Astrocyte of the cerebellum (primary cell): ENCODE measurements around the gene ELOB.

Source experiments
- DNase-seq: peaks from one replicate; pipeline ENCODE4 v3.0.0-alpha.2; 2011; ENCODE audit warnings: low read depth
- H3K4me3 ChIP-seq: 2 replicates; pipeline ENCODE4 v1.5.1; 2011; ENCODE audit warnings: mild to moderate bottlenecking, low read depth, low read length, moderate library complexity
- CTCF ChIP-seq: IDR thresholded peaks from 2 replicates; pipeline ENCODE4 v1.5.1; 2012; ENCODE audit warnings: low read length, low read depth, moderate library complexity, mild to moderate bottlenecking; ENCODE audit errors: missing control alignments
- in situ Hi-C: cut with HindIII; loops from 2 replicates; pipeline ENCODE4 v1.10.0; 2017; ENCODE audit warnings: low sequenced_read_pairs

ELOB gene

GRCh38 chr16:2817340-2818271 lies 40.5 kb upstream of the ELOB start:
- H3K4me3 ChIP-seq: no peak overlapping the region
- in situ Hi-C loops: no loop called here
- no peak for DNase-seq
- TF ChIP-seq CTCF: no peak

GRCh38 chr16:2816751-2817339 lies 39.8 kb upstream of the ELOB start, which contains the start of gene PRSS21:
Gene PRSS21 (plus strand): TSS chr16:2817237. CDS start chr16:2817269, 32 bp downstream.
- no peak within 1 kb of the TSS for H3K4me3 ChIP-seq
- DNase-seq: no peak
- TF ChIP-seq CTCF: no peak
- in situ Hi-C loops: no loop called here

GRCh38 chr16:2815299-2815771 lies 38.3 kb upstream of the ELOB start:
- in situ Hi-C loops: no loop called here
- no peak overlapping the region for H3K4me3 ChIP-seq
- no peak for DNase-seq

GRCh38 chr16:2814551-2815298 lies 37.6 kb upstream of the ELOB start:
- no peak overlapping the region for H3K4me3 ChIP-seq
- TF ChIP-seq CTCF: no peak
- in situ Hi-C loops: no loop called here
- no peak for DNase-seq

More at GRCh38 chr16:2815299-2815771, 38.3 kb upstream of the ELOB start:
- no peak for TF ChIP-seq CTCF

GRCh38 chr16:2813771-2814221 lies 36.7 kb upstream of the ELOB start:
- in situ Hi-C loops: no loop called here
- no peak for TF ChIP-seq CTCF
- H3K4me3 ChIP-seq: no peak overlapping the region
- DNase-seq: no peak

- H3K4me3 ChIP-seq: no peak overlapping the region
- no peak for DNase-seq
- in situ Hi-C loops: no loop called here
- no peak for TF ChIP-seq CTCF
These were observed 34.8 kb upstream of the ELOB start for GRCh38 chr16:2811703-2812471.
